C1 segment of cervical spinal cord (tissue), 14 donors: Measurements from ENCODE around the gene CCNB1.
A peak's percentile ranks its signal among the peaks of the same experiment; 100 is the strongest.
"Not testable (repeated sequence)": the region's sequence is repeated elsewhere in the genome, so short reads cannot be mapped to it uniquely, and the experiment has no call there.

Experiments
- DNase-seq, 14 donors: peaks; one replicate each; lab custom pipeline; 2025; lab: John Stamatoyannopoulos, UW

CCNB1 gene

DNA sequence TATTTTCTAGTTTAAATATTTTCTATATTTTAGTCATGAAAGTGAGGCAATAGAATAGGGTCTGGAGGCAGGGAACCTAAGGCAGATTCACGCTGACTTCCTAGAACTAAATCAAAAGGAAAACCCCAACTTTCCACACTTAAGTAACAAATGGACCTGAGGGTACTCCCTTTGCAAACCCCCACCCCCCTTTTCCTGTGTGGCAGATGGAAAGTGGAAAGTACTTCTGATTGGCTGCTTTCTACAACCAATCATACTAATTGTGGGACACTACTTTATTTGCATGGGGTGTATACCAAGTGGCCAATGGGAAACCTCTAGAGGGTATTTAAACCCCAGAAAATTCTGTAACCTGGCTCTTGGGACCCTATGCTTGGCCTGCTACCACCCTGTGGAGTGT, 17.7 kb downstream of the CCNB1 start:
- no peak for DNase-seq

DNA sequence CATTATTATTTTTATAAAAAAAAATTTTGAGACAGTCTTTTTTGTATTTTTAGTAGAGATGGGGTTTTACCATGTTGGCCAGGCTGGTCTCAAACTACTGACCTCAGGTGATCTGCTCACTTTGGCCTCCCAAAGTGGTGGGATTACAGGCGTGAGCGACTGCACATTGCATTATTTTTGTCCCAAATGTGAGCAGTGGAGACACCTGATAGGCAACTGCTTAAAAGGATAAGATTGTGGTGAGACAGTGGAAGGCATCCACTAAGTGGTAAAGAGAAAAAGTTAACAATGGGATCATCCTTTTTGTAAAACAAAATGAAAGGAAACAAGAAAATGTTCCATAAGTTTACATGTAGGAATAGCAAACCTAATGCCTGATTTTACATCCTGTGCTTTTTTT, 20.4 kb downstream of the CCNB1 start:
- DNase-seq: no peak

DNA sequence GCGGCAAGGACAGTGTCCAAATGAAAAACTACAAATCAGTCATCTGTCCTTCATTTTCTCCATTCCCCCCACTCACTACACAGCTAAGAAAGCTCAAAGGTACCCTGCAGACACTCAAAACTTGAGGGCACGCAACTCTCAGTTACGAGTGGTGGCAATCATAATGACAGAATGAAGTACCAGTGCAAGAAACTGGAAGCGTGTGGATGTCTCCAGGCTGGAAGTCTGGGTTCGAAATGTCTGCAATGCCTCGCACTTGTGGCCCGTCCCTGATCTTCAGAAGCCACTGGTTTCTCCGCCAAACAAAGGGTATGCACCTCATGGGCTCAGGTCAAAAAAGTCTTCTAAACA, 21.8 kb downstream of the CCNB1 start:
- DNase-seq: no peak

DNA sequence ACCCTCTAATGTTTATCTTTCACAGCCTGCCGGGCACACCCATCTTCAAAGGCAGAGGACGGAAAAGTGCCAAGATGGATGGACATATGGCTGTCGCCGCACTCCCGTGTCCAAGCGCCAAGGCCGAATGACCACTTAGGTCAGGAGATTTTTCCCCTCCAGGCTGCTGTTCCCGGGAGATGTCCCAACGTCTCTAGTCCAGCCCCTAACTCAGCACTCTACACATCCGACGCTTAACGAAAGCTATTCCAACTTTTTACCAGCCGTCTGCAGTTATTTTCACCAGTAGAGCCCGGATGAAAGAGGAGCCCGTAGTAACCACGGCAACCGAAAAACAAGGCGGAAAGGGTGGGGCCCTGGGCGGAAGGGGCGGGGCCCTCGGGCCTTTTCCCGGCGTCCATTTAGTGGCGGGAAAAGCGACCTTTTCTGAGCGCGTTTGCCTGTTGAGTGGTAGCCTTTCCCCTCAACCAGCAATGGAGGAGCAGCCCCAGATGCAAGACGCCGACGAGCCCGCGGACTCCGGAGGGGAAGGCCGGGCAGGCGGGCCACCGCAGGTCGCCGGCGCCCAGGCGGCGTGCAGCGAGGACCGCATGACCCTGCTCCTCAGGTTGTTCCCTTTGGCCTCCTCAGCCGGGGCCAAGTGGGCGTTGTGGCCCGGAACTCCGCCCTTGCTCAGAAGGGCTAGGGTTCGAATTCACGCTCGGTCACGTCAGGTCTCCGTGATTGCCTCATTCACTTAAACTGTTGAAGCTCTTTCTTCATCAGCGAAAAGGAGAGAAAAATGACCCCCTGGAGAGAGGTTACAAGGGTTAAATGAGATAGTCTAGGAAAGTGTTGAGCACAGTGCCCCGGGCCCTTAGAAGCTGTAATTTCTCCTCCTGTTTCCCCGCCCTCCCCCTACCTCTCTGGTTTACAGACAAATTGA, 22.5 kb downstream of the CCNB1 start, which contains the start of gene CENPH:
Gene CENPH (plus strand): TSS at position 422 of the 925 bp plus-strand sequence. CDS start 52 bp downstream, at position 474.
- peak; percentile 30 to 86 (median 80) for DNase-seq

DNA sequence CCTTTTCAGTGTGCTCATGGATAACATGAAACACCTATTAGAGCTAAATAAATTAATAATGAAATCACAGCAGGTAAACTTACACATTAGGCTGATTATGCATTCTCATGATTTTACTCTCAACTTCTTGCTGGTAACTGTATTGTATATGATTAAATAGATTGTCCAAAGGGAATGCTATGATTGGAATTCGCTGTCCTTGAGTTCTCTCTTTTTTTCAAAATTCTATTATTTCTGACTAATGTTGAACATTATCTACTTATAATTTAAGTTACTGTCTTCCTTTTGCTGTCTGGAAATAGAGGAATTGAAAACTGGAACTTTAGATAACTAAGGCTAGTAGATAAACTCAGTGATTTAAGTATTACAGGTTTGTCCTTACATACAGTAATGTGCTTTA, 35.5 kb downstream of the CCNB1 start:
- no peak for DNase-seq

DNA sequence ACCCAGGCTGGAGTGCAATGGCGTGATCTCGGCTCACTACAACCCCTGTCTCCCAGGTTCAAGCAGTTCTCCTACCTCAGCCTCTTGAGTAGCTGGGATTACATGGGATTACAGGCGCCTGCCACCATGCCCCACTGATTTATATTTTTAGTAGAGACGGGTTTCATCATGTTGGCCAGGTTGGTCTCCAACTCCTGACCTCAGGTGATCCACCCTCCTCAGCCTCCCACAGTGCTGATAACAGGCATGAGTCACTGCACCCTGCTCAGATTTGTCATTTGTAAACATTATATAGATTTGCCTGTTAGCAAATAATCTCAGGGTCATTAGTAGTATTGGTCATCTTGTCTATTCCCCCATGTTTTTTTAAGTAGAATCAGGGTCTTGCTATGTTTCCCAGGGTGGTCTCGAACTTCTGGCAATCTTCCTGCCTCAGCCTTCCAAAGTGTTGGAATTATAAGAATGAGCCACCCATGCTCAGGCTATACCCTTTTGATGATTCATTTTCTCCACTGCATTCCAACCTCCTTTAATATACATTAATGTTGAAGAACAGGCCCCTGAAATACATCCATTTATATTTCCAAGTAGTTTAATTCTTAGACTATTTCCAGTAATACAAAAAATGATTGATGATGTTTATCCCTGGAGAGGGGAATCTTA, 39.7 kb downstream of the CCNB1 start:
- DNase-seq: no peak

DNA sequence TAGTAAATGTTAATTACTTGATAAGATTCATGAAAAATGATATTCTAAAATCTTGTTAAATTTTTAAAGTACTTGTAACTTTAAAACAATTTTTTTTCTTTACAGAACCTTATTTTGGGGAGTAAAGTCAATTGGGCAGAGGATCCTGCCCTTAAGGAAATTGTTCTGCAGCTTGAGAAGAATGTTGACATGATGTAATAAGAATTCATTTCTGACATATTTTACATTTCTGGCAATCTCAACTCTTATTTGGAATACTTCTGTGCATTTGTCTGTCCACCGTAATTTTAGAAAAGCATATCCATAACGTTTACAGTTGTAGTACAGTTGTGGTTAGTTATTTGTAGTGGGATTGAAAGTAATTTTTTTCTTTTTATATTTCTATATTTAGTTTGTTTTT, 42.7 kb downstream of the CCNB1 start:
- DNase-seq: no peak

DNA sequence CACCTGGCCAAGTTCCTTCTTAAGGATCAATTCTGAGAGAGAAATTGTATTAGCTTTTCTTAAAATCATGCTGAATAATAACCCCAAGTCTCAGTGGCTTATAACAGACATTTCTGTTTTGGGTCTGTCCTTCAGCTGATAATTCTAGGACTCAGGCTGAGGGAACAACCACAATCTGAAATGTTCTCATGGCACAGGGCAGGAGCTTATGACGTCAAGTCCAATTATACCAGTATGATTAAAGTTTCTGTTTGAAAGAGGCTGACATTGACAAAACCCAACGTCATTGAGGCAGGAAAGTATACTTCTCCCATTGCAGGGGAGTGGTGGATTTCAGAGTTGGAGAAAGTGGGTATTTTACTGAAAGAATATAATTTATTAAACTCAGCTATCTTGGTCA, 44.2 kb downstream of the CCNB1 start:
- no peak for DNase-seq

DNA sequence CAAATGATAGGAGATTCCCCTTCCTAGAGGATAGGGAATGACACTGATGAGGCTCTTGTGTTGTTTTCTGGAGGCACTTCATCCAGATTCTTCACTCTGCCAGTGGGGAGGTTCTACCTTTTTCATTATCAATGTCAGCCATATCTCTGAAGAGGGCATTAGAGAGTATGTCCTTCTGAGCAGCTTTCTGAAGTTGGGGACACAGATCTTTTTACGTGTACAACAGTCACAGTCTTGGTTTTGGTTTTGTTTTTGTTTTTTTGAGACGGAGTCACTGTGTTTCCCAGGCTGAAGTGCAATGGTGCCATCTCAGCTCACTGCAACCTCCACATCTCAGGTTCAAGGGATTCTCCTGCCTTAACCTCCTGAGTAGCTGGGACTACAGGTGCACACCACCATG, 45.1 kb downstream of the CCNB1 start:
- DNase-seq: no peak

DNA sequence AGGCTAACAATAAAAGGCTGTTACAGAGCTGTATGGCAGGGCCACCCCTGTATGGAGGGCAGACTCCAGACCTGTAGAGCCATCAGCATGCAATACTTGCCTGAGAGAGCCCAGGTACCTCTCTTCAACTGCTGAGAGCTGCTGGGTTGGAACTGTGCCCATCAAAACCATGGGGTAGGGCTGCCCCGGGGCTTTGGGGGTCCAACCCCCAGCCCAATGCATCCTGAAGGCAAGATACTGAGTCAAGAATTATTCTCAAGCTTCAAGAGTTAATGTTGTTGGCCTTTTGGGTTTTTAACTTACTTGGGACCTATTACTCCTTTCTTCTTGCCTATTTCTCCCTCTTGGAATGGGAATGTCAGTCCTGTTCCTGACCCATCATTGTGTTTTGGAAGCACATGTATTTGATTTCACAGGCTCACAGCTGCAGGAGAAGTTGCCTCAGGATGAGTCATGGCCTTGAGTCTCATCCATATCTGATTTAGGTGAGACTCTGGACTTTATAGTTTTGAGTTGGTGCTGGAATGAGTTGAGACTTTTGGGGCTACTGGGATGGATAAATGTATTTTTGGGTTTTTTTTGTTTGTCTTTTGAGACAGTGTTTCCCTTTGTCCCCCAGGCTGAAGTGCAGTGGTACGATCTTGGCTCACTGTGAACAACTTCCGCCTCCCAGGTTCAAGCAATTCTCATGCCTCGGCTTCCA, 46.7 kb downstream of the CCNB1 start:
- DNase-seq: no peak

DNA sequence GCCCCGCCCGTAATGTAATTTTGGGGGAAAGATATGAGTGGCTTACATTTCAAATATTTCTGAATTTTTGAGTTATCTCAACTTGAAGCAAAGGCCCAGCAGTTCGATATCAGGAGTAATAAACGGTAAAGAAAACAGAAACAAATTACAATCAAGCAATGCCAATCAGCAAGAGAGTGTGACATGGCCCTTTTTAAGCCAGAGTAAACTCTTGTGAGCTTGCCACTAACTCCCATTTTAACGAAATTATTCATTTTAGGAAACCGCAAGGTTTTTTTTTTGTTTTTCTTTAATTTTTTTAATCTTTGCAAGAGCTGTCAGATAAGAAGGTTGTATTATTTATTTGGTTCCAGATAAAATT, 50.2 kb downstream of the CCNB1 start:
- no peak for DNase-seq

DNA sequence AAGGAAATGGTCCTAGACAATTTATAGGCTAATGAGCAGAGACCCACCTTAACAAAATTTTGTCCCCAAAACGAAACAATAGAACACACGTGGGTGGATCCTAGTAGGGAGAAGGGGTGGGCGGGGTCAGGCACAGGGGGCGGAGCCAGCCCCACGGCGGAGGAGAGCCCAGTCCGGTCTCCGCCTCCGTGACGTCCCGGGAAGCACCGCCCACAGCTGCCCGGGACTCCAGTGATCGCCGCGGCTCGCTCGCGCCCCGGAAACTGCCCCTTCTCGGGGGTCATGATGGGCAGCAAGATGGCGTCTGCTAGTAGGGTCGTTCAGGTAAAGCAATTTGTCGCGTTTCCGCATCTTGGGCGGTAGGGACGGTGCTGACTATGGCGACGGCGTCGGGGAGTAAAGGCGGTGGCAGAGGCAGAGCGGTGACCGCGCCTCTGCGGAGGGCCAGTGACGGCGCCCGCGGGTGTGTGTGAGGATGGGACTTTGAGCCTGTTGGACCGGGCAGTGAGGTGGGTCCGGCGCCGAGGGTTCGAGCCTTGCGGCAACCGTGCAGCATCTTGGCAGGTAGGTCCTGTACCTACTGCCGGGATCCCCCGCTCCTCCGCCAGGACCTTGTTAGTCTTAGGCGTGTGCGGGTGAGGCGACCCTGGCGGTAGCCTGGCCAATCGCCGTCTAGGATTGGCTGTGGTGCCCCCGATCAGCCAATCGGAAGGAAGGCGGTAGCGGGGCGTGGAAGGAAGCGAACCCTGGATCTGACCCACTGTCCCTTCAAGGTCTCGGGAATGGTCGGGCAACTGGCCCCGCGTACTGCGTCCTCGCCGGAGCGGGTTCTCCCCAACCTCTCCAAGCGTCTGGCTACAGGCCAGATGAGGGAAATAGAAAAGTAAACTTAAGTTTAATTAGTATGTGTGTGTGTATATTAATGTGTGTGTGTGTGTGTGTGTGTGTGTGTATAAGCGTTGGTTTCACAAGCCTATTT, 50.9 kb downstream of the CCNB1 start:
- peak; percentile 57 to 95 (median 92) for DNase-seq

DNA sequence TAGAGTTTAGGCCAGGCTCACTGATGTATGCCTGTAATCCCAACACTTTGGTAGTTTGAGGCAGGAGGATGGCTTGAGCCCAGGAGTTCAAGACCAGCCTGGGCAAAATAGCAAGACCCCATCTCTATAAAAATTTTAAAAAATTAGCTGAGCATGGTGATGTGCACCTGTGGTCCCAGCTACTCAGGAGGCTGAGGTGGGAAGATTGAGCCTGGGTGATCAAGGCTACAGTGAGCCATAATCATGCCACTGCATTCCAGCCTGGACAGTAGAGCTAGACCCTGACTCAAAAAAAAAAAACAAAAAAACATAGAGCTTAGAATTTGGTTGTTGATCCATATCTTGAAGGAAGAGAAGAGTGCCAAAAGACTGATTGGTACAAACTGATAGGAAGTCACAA, 53.0 kb downstream of the CCNB1 start:
- DNase-seq: no peak

DNA sequence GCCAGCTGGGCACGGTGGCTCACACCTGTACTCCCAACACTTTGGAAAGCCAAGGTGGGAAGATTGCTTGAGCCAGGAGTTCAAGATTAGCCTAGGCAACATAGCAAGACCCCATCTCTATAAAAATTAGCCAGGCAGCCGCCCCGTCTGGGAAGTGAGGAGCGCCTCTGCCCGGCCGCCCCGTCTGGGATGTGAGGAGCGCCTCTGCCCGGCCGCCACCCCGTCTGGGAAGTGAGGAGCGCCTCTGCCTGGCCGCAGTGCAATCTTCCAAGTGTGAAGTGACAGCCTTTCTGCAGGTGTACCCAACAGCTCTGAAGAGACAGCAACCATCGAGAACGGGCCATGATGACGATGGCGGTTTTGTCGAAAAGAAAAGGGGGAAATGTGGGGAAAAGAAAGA, 53.4 kb downstream of the CCNB1 start:
- DNase-seq: not testable (repeated sequence)

DNA sequence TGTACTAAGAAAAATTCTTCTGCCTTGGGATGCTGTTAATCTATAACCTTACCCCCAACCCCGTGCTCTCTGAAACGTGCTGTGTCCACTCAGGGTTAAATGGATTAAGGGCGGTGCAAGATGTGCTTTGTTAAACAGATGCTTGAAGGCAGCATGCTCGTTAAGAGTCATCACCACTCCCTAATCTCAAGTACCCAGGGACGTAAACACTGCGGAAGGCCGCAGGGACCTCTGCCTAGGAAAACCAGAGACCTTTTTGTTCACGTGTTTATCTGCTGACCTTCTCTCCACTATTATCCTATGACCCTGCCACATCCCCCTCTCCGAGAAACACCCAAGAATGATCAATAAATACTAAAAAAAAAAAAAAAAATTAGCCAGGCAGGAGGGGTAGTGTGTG, 53.9 kb downstream of the CCNB1 start:
- not testable (repeated sequence) for DNase-seq

DNA sequence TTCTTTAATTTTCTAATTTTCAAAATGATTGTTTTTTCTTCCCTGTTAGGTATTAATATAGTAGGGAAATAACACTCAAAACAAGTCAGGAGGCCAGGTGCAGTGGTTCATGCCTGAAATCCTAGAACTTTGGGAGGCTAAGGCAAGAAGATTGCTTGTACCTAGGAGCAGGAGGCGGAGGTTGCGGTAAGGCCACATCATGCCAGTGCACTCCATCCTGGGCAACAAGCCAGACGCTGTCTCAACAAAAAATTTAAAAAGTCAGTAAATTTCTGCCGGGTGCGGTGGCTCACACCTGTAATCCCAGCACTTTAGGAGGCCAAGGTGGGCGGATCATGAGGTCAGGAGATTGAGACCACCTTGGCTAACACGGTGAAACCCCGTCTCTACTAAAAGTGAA, 57.6 kb downstream of the CCNB1 start:
- no peak for DNase-seq

DNA sequence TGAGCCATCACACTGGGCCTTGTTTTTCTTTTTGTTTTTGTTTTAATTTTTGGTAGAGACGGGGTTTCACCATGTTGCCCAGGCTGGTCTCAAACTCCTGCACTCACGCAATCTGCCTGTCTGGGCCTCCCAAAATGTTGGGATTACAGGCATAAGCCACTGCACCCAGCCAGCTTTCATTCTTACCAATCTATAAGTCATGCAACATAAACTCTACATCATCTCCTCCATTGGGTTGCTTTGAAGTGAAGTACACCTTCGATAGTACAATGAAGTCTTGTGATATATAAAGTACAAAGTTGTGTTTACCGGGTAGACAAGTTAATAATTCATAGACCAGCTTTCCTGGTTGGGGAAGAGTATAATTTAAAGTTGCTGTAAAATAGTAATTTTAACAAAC, 58.9 kb downstream of the CCNB1 start:
- no peak for DNase-seq
